Bronchial epithelial cell (primary cell): ENCODE measurements around the gene NRDE2. TPM values are rescaled to one million over a fixed set of nuclear protein-coding genes. Genes with fewer than 3 reads are reported as not detected.

Experiments used
- DNase-seq: peaks from one replicate; pipeline ENCODE4 v3.0.0-alpha.2; 2010; ENCODE audit warnings: low read depth
- FAIRE-seq: peaks from 2 replicates; lab custom pipeline; 2011; peaks lifted over from hg19 to GRCh38; lab: Jason Lieb, UNC
- H3K27me3 ChIP-seq: 2 replicates; pipeline ENCODE4 v1.5.1; 2011; ENCODE audit warnings: low read length; ENCODE audit not compliant: control insufficient read depth, insufficient read depth
- H3K36me3 ChIP-seq: 2 replicates; pipeline ENCODE4 v1.5.1; 2011; ENCODE audit warnings: low read length; ENCODE audit not compliant: control insufficient read depth, insufficient read depth
- H3K4me3 ChIP-seq: 2 replicates; pipeline ENCODE4 v1.5.1; 2011; ENCODE audit warnings: mild to moderate bottlenecking, low read depth, low read length, control low read depth
- CTCF ChIP-seq: IDR thresholded peaks from 2 replicates; pipeline ENCODE4 v1.5.1; 2011; ENCODE audit warnings: mild to moderate bottlenecking, moderate library complexity, low read length, control low read depth, inconsistent platforms; ENCODE audit not compliant: insufficient read depth, severe bottlenecking
- total RNA-seq: library from RNA; depleted of rRNA; stranded (reverse); fragments of >200 nt; gene quantifications from 2 replicates; pipeline ENCODE4 v1.2.1, GENCODE V29; 2014

NRDE2 gene
- total RNA-seq, 1 donor from 2014 or later, result 6.1 TPM

- no peak for TF ChIP-seq CTCF
- H3K36me3 ChIP-seq, result peaks cover 13% of the 10 kb centered on the region
- no peaks in the 10 kb centered on the region for H3K27me3 ChIP-seq
- H3K4me3 ChIP-seq, result no peak overlapping the region
- FAIRE-seq (no peak), DNase-seq (no peak)
These were observed 42.9 kb downstream of the NRDE2 start for GRCh38 chr14:90288651-90289355.

GRCh38 chr14:90287791-90288190 lies 44.0 kb downstream of the NRDE2 start:
- H3K4me3 ChIP-seq, result no peak overlapping the region
- no peak for TF ChIP-seq CTCF
- H3K36me3 ChIP-seq, result peaks cover 13% of the 10 kb centered on the region
- no peaks in the 10 kb centered on the region for H3K27me3 ChIP-seq
- FAIRE-seq, result no peak
- no peak for DNase-seq

GRCh38 chr14:90281756-90282155 lies 50.0 kb downstream of the NRDE2 start:
- Histone ChIP-seq H3K36me3 (peaks cover 14% of the 10 kb centered on the region), H3K27me3 (no peaks in the 10 kb centered on the region), H3K4me3 (no peak overlapping the region)
- TF ChIP-seq CTCF, result no peak
- FAIRE-seq, result no peak
- DNase-seq, result peak; percentile 8

GRCh38 chr14:90281261-90281660 lies 50.5 kb downstream of the NRDE2 start:
- TF ChIP-seq CTCF, result no peak
- no peak overlapping the region for H3K4me3 ChIP-seq
- H3K27me3 ChIP-seq, result no peaks in the 10 kb centered on the region
- FAIRE-seq, result no peak
- H3K36me3 ChIP-seq, result peaks cover 15% of the 10 kb centered on the region
- peak; percentile 85 for DNase-seq

- TF ChIP-seq CTCF, result no peak
- H3K36me3 ChIP-seq, result peaks cover 15% of the 10 kb centered on the region
- no peak for FAIRE-seq
- DNase-seq, result no peak
- H3K27me3 ChIP-seq, result no peaks in the 10 kb centered on the region
- no peak overlapping the region for H3K4me3 ChIP-seq
These were observed 51.6 kb downstream of the NRDE2 start for GRCh38 chr14:90280096-90280495.
